ENCODE results near the gene LPP.

The LPP gene

GRCh38 chr3:188170461-188171459 lies 16.8 kb downstream of the LPP start:
- DNase-seq = peak; percentile 68

GRCh38 chr3:188171682-188172467 lies 17.9 kb downstream of the LPP start:
- DNase-seq = no peak

GRCh38 chr3:188174317-188175044 lies 20.5 kb downstream of the LPP start:
- DNase-seq = no peak

GRCh38 chr3:188176476-188176875 lies 22.5 kb downstream of the LPP start:
- no peak for DNase-seq

GRCh38 chr3:188176884-188177283 lies 22.9 kb downstream of the LPP start:
- DNase-seq = no peak

GRCh38 chr3:188177721-188178120 lies 23.8 kb downstream of the LPP start:
- no peak for DNase-seq

GRCh38 chr3:188178293-188178936 lies 24.5 kb downstream of the LPP start:
- DNase-seq = no peak

- no peak for DNase-seq
Observed at GRCh38 chr3:188179006-188179966, 25.3 kb downstream of the LPP start.

GRCh38 chr3:188180114-188180513 lies 26.2 kb downstream of the LPP start:
- DNase-seq = no peak

GRCh38 chr3:188183452-188183851 lies 29.5 kb downstream of the LPP start:
- DNase-seq = no peak

GRCh38 chr3:188184160-188184559 lies 30.2 kb downstream of the LPP start:
- no peak for DNase-seq

GRCh38 chr3:188184649-188185048 lies 30.7 kb downstream of the LPP start:
- no peak for DNase-seq

- DNase-seq = no peak
Observed at GRCh38 chr3:188185717-188186251, 31.8 kb downstream of the LPP start.

GRCh38 chr3:188187053-188187452 lies 33.1 kb downstream of the LPP start:
- no peak for DNase-seq

- DNase-seq = no peak
Observed at GRCh38 chr3:188188911-188189310, 35.0 kb downstream of the LPP start.

- no peak for DNase-seq
Observed at GRCh38 chr3:188191460-188191859, 37.5 kb downstream of the LPP start.

- no peak for DNase-seq
Observed at GRCh38 chr3:188192034-188192433, 38.1 kb downstream of the LPP start.

- DNase-seq = no peak
Observed at GRCh38 chr3:188194332-188194731, 40.4 kb downstream of the LPP start.

GRCh38 chr3:188196232-188196990 lies 42.5 kb downstream of the LPP start:
- DNase-seq = no peak

- DNase-seq = no peak
Observed at GRCh38 chr3:188197388-188197847, 43.5 kb downstream of the LPP start.
